Body of pancreas (tissue), 4 donors: ENCODE results near the gene PEG3. TPM values are rescaled to one million over a fixed set of nuclear protein-coding genes. Genes with fewer than 3 reads are reported as not detected.

Source experiments
- ATAC-seq: fragments of 150-250 bp; one replicate; pipeline ENCODE4 v1.9.1; 2016
- DNase-seq, 4 donors: peaks; one replicate each; pipeline ENCODE4 v3.0.0-alpha.2; 2019
- H3K27ac ChIP-seq, 4 donors: fragments of 200-600 bp; sonication (generic); 1 replicate in 3 of 4; 2 replicates in 1 of 4; pipeline versions ENCODE4 v1.5.1 to v1.6.1; 2016 to 2019; ENCODE audit warnings: mild to moderate bottlenecking in 1 of 4, mixed read lengths in 1 of 4, moderate library complexity in 1 of 4
- H3K27me3 ChIP-seq, 2 donors: fragments of 200-600 bp; sonication (generic); one replicate each; pipeline ENCODE4 v1.6.0; 2016; ENCODE audit warnings: mild to moderate bottlenecking in 1 of 2
- H3K36me3 ChIP-seq, 2 donors: fragments of 200-600 bp; sonication (generic); replicated peaks in 1 of 2; 2 replicates each; pipeline ENCODE4 v1.5.1; 2016; ENCODE audit warnings: low read depth in 2 of 2; ENCODE audit not compliant: insufficient read depth in 1 of 2
- H3K4me1 ChIP-seq: fragments of 200-600 bp; sonication (generic); one replicate; pipeline ENCODE4 v1.6.0; 2016
- H3K4me3 ChIP-seq, 2 donors: fragments of 200-600 bp; sonication (generic); 1 replicate in 1 of 2; 2 replicates in 1 of 2; pipeline ENCODE4 v1.5.1; 2016 to 2019
- H3K9me3 ChIP-seq, 3 donors: fragments of 200-600 bp; sonication (generic); 1 replicate in 2 of 3; 2 replicates in 1 of 3; pipeline ENCODE4 v1.5.1; 2016
- CTCF ChIP-seq, 7 experiments: fragments of 450-650 bp in 4 of 7; fragments of 200-600 bp in 3 of 7; sonication (generic) in 3 of 7; IDR thresholded peaks; one replicate each; pipeline ENCODE4 v1.5.1; 2016 to 2019; ENCODE audit warnings: antibody characterized with exemption in 7 of 7
- POLR2A ChIP-seq, 3 donors: fragments of 450-650 bp; IDR thresholded peaks; one replicate each; pipeline ENCODE4 v1.6.1; 2016; ENCODE audit warnings: antibody characterized with exemption in 3 of 3, mild to moderate bottlenecking in 2 of 3
- WGBS, 2 donors: methylation state at CpG; one replicate each; pipeline ENCODE4 v1.1.5; 2017; 5-methylcytosine and 5-hydroxymethylcytosine counted together
- intact Hi-C: fragments of 100-400 bp; cut with DNase I; formaldehyde crosslinking; loops from one replicate; pipeline ENCODE4 v1.15.1; 2023
- total RNA-seq, 2 donors: library from RNA; depleted of rRNA; stranded (reverse); fragments of >200 nt; gene quantifications; one replicate each; pipeline ENCODE4 v1.1.0, GENCODE V29; 2016

Gene PEG3
- total RNA-seq, 2 donors from 2014 or later = 3.1 to 5.9 TPM

- ATAC-seq = no peak
- Histone ChIP-seq H3K27me3 (no peaks in the 10 kb centered on the region), H3K9me3 (no peaks in the 10 kb centered on the region), H3K27ac (no peak overlapping the region), H3K4me1 (no peaks in the 10 kb centered on the region), H3K36me3 (no peaks in the 10 kb centered on the region), H3K4me3 (no peak overlapping the region)
- TF ChIP-seq POLR2A (IDR thresholded peaks at IDR 0.05) (no peak), CTCF (IDR thresholded peaks at IDR 0.05) (no peak)
- intact Hi-C loops = no loop called here
- DNase-seq = no peak
- 55 to 56% methylated on average over 2 to 5 of the region's 5 CpGs for WGBS, 2 donors
Measured at GRCh38 chr19:56821209-56821608, 19.3 kb downstream of the PEG3 start.

GRCh38 chr19:56819166-56819565 lies 21.4 kb downstream of the PEG3 start:
- H3K27me3 ChIP-seq = no peaks in the 10 kb centered on the region
- no peaks in the 10 kb centered on the region for H3K4me1 ChIP-seq
- ATAC-seq = no peak
- no peak overlapping the region for H3K4me3 ChIP-seq
- 69 to 88% methylated on average over 2 of the region's 2 CpGs for WGBS, 2 donors
- no peak for DNase-seq
- no peaks in the 10 kb centered on the region for H3K9me3 ChIP-seq
- TF ChIP-seq POLR2A (IDR thresholded peaks at IDR 0.05) (no peak), CTCF (IDR thresholded peaks at IDR 0.05) (no peak)
- H3K36me3 ChIP-seq = no peaks in the 10 kb centered on the region
- intact Hi-C loops = no loop called here
- no peak overlapping the region for H3K27ac ChIP-seq

GRCh38 chr19:56814656-56815055 lies 25.9 kb downstream of the PEG3 start:
- 73 to 85% methylated on average over 6 to 7 of the region's 7 CpGs for WGBS, 2 donors
- no peaks in the 10 kb centered on the region for H3K4me1 ChIP-seq
- TF ChIP-seq CTCF (IDR thresholded peaks at IDR 0.05) (no peak), POLR2A (IDR thresholded peaks at IDR 0.05) (no peak)
- H3K27me3 ChIP-seq = no peaks in the 10 kb centered on the region
- ATAC-seq (no peak), DNase-seq (no peak)
- no peaks in the 10 kb centered on the region for H3K36me3 ChIP-seq
- intact Hi-C loops = no loop called here
- no peak overlapping the region for H3K27ac ChIP-seq
- no peak overlapping the region for H3K4me3 ChIP-seq
- H3K9me3 ChIP-seq = no peaks in the 10 kb centered on the region

- no peaks in the 10 kb centered on the region for H3K4me1 ChIP-seq
- H3K27me3 ChIP-seq = no peaks in the 10 kb centered on the region
- no peaks in the 10 kb centered on the region for H3K9me3 ChIP-seq
- no peak for DNase-seq
- intact Hi-C loops = no loop called here
- no peak for TF ChIP-seq CTCF (IDR thresholded peaks at IDR 0.05)
- no peak for TF ChIP-seq POLR2A (IDR thresholded peaks at IDR 0.05)
- no peak overlapping the region for H3K4me3 ChIP-seq
- 87 to 88% methylated on average over 5 of the region's 5 CpGs for WGBS, 2 donors
- H3K27ac ChIP-seq = no peak overlapping the region
- no peaks in the 10 kb centered on the region for H3K36me3 ChIP-seq
- ATAC-seq = no peak
Measured at GRCh38 chr19:56813531-56813930, 27.0 kb downstream of the PEG3 start.

- intact Hi-C loops = no loop called here
- TF ChIP-seq CTCF (IDR thresholded peaks at IDR 0.05) (no peak), POLR2A (IDR thresholded peaks at IDR 0.05) (no peak)
- Histone ChIP-seq H3K27ac (no peak overlapping the region), H3K9me3 (peaks cover 0 to 6% (median 0%) of the 10 kb centered on the region in 3 donors), H3K4me3 (no peak overlapping the region), H3K4me1 (no peaks in the 10 kb centered on the region), H3K36me3 (no peaks in the 10 kb centered on the region), H3K27me3 (no peaks in the 10 kb centered on the region)
- DNase-seq = no peak
- no peak for ATAC-seq
- WGBS, 2 donors = 74 to 78% methylated on average over 6 of the region's 6 CpGs
Measured at GRCh38 chr19:56811480-56811879, 29.0 kb downstream of the PEG3 start.
